Effector memory CD4-positive, alpha-beta T cell (primary cell): Measurements from ENCODE around the gene MIEF2.
"Not testable (repeated sequence)": the region's sequence is repeated elsewhere in the genome, so short reads cannot be mapped to it uniquely, and the experiment has no call there.

ENCODE experiments used
- DNase-seq, 3 donors: peaks; one replicate each; pipeline ENCODE4 v3.0.0-alpha.2; 2020
- H3K27ac ChIP-seq: 2 replicates; pipeline ENCODE4 v1.7.0; 2013; ENCODE audit warnings: mild to moderate bottlenecking, low read length, moderate library complexity; ENCODE audit not compliant: insufficient read depth, poor library complexity, severe bottlenecking
- H3K27me3 ChIP-seq: replicated peaks from 2 replicates; pipeline ENCODE4 v1.7.0; 2013; ENCODE audit warnings: mild to moderate bottlenecking, low read length; ENCODE audit not compliant: insufficient read depth, control insufficient read depth, poor library complexity, severe bottlenecking
- H3K36me3 ChIP-seq: 2 replicates; pipeline ENCODE4 v1.7.0; 2013; ENCODE audit warnings: mild to moderate bottlenecking, low read length, moderate library complexity; ENCODE audit not compliant: control insufficient read depth, insufficient read depth
- H3K4me1 ChIP-seq: 2 replicates; pipeline ENCODE4 v1.7.0; 2013; ENCODE audit warnings: low read length, mild to moderate bottlenecking; ENCODE audit not compliant: control insufficient read depth, insufficient read depth, poor library complexity, severe bottlenecking
- H3K4me3 ChIP-seq: 2 replicates; pipeline ENCODE4 v1.7.0; 2013; ENCODE audit warnings: low read length, low read depth, mild to moderate bottlenecking; ENCODE audit not compliant: insufficient read depth, poor library complexity, severe bottlenecking
- H3K9me3 ChIP-seq: 2 replicates; pipeline ENCODE4 v1.7.0; 2013; ENCODE audit warnings: mild to moderate bottlenecking, low read length, moderate library complexity; ENCODE audit not compliant: control insufficient read depth
- total RNA-seq, 3 donors: gene quantifications; one replicate each; lab custom pipeline; 2026; lab: John Stamatoyannopoulos, UW

Gene MIEF2
- total RNA-seq, result 7.3 to 10.1 (median 9.2) reads per million in 3 donors

- H3K36me3 ChIP-seq, result peaks cover 27% of the 10 kb centered on the region
- no peaks in the 10 kb centered on the region for H3K9me3 ChIP-seq
- H3K4me3 ChIP-seq, result peak within 1 kb of the TSS; percentile 81
- DNase-seq, result peak; percentile 79 to 89 (median 86)
- no peaks in the 10 kb centered on the region for H3K27me3 ChIP-seq
- peak within 1 kb of the TSS; percentile 88 for H3K27ac ChIP-seq
- H3K4me1 ChIP-seq, result peaks cover 37% of the 10 kb centered on the region
Observed at GRCh38 chr17:18260332-18261145, at the start of gene MIEF2. Gene MIEF2, plus strand, starts transcription at chr17:18260662. Its CDS starts 2,059 bp downstream, at chr17:18262721.

DNA sequence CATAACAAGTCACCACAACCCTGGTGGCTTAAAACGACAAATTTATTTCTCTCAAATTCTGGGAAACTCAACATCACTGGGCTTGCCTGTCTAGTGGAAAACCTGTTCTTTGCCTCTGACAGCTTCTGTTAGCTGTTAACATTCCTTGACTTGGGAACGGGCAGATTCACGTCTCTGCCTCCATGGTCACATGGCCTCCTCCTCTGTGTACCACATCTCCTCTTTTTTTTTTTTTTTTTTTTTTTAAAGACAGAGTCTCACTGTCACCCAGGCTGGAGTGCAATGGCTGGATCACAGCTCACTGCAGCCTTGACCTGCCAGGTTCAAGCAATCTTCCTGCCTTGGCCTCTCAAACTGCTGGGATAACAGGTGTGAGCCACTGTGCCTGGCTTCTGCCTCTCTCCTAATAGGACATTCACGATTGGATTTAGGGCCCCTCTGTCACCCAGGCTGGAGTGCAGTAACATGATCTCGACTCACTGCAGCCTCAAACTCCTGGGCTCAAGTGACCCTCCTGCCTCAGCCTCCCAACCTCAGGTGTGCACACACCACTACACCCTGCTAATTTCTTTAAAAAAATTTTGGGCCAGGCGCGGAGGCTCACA lies 46.7 kb upstream of the MIEF2 start:
- DNase-seq, result no peak
- Histone ChIP-seq H3K4me1 (no peaks in the 10 kb centered on the region), H3K9me3 (no peaks in the 10 kb centered on the region), H3K36me3 (peaks cover 14% of the 10 kb centered on the region), H3K27me3 (no peaks in the 10 kb centered on the region), H3K4me3 (no peak overlapping the region), H3K27ac (no peak overlapping the region)

DNA sequence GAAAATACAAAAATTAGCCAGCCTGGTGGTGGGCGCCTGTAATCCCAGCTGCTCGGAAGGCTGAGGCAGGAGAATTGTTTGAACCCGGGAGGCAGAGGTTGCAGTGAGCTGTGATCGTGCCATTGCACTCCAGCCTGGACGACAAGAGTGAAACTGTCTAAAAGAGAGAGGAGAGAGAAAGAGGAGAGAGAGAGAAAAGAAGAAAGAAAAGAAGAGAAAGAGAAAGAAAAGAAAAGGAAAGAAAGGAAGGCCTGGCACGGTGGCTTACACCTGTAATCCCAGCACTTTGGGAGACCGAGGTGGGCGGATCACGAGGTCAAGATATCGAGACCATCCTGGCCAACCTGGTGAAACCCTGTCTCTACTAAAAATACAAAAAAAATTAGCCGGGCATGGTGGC lies 43.6 kb upstream of the MIEF2 start:
- H3K27ac ChIP-seq, H3K36me3 ChIP-seq, H3K27me3 ChIP-seq, H3K4me3 ChIP-seq, DNase-seq, H3K9me3 ChIP-seq, H3K4me1 ChIP-seq: not testable (repeated sequence)

GRCh38 chr17:18217412-18218015 lies 42.9 kb upstream of the MIEF2 start:
- Histone ChIP-seq H3K27ac (no peak overlapping the region), H3K4me1 (no peaks in the 10 kb centered on the region), H3K4me3 (no peak overlapping the region), H3K9me3 (no peaks in the 10 kb centered on the region), H3K36me3 (no peaks in the 10 kb centered on the region), H3K27me3 (no peaks in the 10 kb centered on the region)
- DNase-seq, result peak; percentile 36 to 61 (median 48)

- Histone ChIP-seq H3K27ac (no peak overlapping the region), H3K27me3 (no peaks in the 10 kb centered on the region), H3K36me3 (no peaks in the 10 kb centered on the region), H3K4me1 (no peaks in the 10 kb centered on the region), H3K9me3 (no peaks in the 10 kb centered on the region), H3K4me3 (no peak overlapping the region)
- no peak for DNase-seq
Observed at GRCh38 chr17:18218756-18219415, 41.6 kb upstream of the MIEF2 start.

DNA sequence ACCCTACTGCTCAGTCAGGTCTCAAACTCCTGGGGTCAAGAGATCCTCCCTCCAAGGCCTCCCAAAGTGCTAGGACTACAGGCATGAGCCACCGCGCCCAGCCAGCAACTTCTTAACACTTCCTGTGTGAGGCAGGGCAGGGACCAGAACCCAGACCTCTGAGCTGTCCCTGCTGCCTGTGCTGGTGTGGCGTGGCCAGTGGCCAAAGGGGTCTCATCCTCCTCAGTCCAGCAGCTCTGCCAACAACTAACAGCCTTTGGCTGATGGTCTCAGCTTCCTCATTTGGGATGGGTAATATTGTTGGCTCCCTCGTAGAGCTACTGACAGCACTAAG lies 36.4 kb upstream of the MIEF2 start:
- H3K9me3 ChIP-seq, result no peaks in the 10 kb centered on the region
- H3K36me3 ChIP-seq, result no peaks in the 10 kb centered on the region
- no peaks in the 10 kb centered on the region for H3K27me3 ChIP-seq
- DNase-seq, result no peak
- H3K27ac ChIP-seq, result no peak overlapping the region
- peaks cover 18% of the 10 kb centered on the region for H3K4me1 ChIP-seq
- H3K4me3 ChIP-seq, result no peak overlapping the region

- Histone ChIP-seq H3K4me3 (peak overlapping the region; percentile 40), H3K4me1 (peaks cover 18% of the 10 kb centered on the region), H3K27ac (no peak overlapping the region), H3K9me3 (no peaks in the 10 kb centered on the region), H3K36me3 (no peaks in the 10 kb centered on the region), H3K27me3 (no peaks in the 10 kb centered on the region)
- no peak for DNase-seq
Observed at GRCh38 chr17:18224387-18225120, 35.9 kb upstream of the MIEF2 start.

DNA sequence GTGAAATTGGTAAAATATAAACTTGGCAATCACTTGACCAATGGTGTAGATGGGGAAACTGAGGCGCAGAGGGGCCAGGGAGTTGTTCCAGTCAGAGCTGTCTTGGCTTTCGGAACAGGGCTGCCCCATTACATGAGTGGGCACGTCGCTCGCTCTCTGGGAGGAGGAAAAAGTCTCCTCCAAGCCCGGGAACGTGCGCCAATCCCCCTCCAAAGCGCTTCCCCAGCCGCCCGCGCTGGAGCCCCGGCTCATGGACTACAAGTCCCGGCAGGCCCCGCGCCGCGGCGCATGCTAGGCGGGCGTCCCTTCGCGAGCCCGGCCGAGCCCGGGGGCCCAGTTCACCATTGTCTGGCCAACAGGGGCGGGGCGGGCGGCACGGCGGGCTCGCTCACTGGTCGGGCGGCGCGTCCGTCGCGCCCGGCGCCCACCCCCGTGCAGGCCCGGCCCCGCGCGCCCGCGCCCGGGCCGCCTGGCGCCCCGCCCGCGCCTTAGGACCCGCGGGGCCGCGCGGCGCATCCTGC lies 35.3 kb upstream of the MIEF2 start, which contains the start of gene LLGL1:
Gene LLGL1, plus strand, starts transcription at position 515 of the 521 bp plus-strand sequence. CDS start 48 bp downstream, outside the sequence.
- DNase-seq, result peak; percentile 89 to 94 (median 89)
- Histone ChIP-seq H3K27ac (peak within 1 kb of the TSS; percentile 50), H3K27me3 (no peaks in the 10 kb centered on the region), H3K9me3 (no peaks in the 10 kb centered on the region), H3K4me3 (peak within 1 kb of the TSS; percentile 66), H3K4me1 (peaks cover 18% of the 10 kb centered on the region), H3K36me3 (no peaks in the 10 kb centered on the region)

- Histone ChIP-seq H3K27me3 (no peaks in the 10 kb centered on the region), H3K27ac (peak overlapping the region; percentile 50), H3K4me1 (peaks cover 18% of the 10 kb centered on the region), H3K36me3 (no peaks in the 10 kb centered on the region), H3K9me3 (no peaks in the 10 kb centered on the region), H3K4me3 (peak overlapping the region; percentile 66)
- no peak for DNase-seq
Observed at GRCh38 chr17:18225642-18226283, 34.7 kb upstream of the MIEF2 start.
